COLO668 (cell line): Measurements from ENCODE around the gene RNF183.
A peak's percentile ranks its signal among the peaks of the same experiment; 100 is the strongest.
"Not testable (repeated sequence)": the region's sequence is repeated elsewhere in the genome, so short reads cannot be mapped to it uniquely, and the experiment has no call there.

ENCODE experiments used
- DNase-seq: peaks from one replicate; lab custom pipeline; 2025; ENCODE audit not compliant: unreplicated experiment; lab: John Stamatoyannopoulos, UW

The RNF183 gene

GRCh38 chr9:113317777-113318176 is 14.6 kb upstream of the RNF183 start:
- no peak for DNase-seq

DNA sequence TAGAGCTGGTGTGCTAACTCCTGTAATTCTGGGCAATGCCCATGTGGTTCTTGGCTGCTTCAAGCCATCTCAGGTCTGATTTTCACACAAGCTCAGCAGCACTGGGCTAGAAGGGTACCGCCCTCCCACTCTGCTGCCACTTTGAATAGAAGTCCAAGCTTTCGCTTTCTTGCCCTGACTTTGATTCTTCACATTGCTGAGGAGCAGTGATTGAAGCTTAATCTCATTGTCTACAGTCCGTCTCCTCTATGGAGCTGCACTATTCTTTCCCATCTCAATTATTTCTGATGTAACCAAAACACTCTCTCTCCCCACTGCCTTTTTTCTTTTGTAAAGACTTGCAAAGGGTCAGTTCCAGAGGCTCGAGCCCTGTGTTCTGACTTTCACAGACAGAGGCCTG is 12.9 kb upstream of the RNF183 start:
- no peak for DNase-seq

DNA sequence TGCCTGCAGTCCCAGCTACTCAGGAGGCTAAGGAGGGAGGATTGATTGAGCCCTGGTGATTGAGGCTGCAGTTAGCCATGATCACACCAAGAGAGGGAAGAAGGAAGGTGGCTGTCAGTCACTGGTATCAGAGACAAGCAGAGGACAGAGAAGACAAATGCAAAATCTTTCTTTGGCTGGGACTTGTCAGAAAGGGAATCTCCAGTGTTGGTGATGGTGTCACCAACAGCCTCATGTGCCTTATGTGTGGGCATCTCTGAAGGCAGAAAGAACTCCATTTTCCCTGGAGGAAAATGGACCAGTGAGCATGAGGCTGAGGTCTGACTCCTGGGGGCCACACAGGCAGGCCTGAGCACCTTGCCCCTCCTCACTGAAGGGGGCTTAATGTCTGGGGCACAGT is 12.1 kb upstream of the RNF183 start:
- DNase-seq, result no peak

- no peak for DNase-seq
These were observed 10.1 kb upstream of the RNF183 start for GRCh38 chr9:113313261-113313660.

DNA sequence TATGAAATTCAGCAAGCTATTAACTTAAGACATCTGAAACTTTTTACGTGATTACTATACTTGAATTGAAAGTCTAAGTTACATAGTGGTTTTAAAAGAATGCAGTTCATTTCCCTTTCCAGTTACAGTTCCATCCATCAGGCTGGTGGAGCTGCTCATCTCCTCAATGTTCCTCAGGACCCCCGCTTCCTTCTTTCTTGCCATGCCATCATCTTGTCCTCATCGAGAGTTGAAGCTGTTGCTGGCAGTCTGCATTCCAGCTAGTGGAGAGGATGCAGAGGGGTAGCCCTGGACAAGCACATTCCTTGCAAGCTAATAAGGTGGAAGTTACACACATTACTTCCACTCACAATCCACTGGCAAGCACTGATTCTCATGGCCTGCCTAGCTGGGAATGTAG is 8.8 kb upstream of the RNF183 start:
- DNase-seq, result no peak

DNA sequence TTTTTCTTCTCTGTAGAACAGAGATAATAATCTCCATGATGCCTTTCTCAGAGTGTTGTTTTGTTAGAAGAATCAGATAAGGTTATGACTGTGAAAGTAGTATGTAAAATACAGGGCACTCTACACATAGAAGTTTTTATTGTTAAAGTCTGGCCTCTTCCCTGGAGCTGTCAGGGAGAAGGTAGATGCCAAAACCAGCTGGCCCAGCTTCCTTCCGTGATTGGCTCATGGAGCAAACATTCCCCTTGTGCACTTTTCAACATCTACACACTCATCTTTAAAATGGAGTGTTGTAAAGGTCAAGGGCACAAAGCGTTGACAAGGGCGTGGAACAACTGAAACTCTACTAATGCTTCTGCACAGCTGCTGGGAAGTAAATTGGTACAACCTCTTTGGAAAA is 7.4 kb upstream of the RNF183 start:
- no peak for DNase-seq

GRCh38 chr9:113309204-113309813 is 6.1 kb upstream of the RNF183 start:
- DNase-seq, result peak; percentile 15

DNA sequence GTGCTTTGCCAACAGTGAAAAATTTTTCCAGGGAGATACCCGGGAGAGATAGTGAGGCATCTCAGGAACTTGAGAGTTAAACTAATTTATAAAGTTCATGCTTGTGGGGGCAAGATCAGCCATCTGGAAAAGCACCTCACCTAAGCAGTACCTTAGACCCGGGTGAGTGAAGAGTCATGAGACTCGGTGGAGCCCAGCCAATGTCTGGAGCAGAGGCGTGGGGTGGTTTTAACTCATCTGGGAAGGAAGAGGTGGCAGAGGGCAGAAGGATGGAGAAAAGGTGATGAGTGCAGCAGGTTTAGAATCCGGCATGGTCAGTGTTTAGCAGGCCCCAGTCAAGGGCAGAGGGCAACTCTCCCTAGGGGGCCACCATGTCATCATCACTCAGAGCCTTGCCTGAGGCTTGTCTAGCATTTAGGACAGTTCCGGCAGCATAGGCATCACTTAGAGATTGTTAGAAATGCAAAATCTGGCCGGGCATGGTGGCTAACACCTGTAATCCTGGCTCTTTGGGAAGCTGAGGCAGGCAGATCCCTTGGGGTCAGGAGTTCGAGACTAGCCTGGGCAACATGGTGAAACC is 4.3 kb upstream of the RNF183 start:
- no peak for DNase-seq

GRCh38 chr9:113306566-113306965 is 3.4 kb upstream of the RNF183 start:
- no peak for DNase-seq

GRCh38 chr9:113301548-113301947 is 1.6 kb downstream of the RNF183 start:
- DNase-seq, result no peak

GRCh38 chr9:113299800-113300292 is 3.3 kb downstream of the RNF183 start:
- peak; percentile 63 for DNase-seq

DNA sequence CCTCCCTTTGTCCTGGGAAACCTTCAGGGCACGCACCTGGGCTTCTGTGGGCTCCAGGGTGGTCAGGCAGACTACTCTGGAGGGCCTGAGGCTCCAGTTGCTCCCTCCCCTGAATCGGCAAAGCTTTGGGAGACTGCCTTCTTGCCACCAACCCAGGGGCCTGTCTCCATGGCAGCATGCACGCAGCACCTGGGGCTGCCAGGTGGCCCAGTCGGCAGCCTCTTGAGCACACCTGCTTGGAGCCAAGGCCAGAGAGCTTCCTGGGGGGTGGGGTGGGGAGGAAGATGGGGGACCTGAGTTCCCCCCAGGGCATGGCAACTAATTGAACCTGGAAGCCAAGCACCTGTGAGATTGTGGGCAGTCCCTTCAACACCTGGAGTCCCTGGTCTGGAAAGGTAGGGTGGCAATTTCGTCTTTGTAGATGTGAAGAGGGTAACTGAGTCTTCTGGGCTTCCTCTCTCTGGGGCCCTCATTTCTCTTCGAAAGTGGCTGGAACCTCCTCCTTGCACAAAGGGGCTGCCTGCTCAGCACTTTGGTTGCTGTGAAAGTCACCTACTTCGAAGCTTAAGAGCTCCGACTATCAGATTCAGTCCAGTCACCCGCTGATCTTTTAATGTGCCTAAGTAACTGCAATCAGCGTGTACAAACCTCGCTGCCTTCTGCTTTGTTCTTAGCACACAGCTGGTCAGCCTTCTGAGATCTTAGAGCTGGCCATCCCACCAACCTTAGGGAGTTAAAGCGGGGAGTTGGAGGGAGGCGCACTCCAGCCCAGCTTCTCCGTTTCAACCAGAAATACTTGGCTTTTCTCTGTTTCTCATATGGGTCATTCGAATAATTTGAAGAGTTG is 4.0 kb downstream of the RNF183 start:
- peak; percentile 96 for DNase-seq

DNA sequence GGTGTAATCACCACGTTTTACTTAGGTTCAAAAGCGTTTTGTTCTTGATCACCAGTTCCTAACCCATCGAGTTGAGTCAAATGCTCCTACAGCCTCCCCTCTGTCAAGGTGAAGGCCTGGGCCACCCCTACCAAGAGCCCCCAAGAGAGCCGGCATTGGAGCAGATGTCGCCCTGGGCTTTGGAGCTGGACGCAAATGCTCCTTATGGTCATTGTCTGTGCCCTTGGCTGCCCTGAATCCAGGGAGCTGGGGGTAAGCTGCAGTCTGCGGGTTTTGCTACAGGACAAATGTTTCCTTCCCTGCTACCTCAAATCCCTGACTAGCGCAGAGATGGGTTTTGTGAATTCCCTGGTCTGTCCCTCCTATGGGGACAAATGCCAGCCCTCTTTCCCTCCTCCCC is 4.9 kb downstream of the RNF183 start:
- no peak for DNase-seq

GRCh38 chr9:113296796-113297558 is 6.2 kb downstream of the RNF183 start:
- DNase-seq, result no peak

DNA sequence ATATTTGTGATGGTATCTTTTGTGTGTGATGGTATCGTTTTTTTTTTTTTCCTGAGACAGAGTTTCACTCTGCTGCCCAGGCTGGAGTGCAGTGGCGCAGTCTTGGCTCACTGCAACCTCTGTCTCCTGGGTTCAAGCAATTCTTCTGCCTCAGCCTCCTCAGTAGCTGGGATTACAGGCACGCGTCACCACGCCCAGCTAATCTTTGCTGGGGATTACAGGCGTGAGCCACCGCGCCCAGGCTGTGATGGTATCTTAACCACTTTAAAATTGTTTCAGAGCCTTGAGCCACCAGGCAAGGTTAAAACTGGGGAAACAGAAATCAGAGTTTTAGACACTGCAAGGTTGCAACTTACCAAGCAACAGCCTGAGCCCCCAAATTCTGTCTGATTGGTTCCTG is 6.9 kb downstream of the RNF183 start:
- DNase-seq, result not testable (repeated sequence)

GRCh38 chr9:113293285-113293878 is 9.8 kb downstream of the RNF183 start:
- no peak for DNase-seq

GRCh38 chr9:113290052-113290607 is 13.0 kb downstream of the RNF183 start:
- DNase-seq, result no peak

DNA sequence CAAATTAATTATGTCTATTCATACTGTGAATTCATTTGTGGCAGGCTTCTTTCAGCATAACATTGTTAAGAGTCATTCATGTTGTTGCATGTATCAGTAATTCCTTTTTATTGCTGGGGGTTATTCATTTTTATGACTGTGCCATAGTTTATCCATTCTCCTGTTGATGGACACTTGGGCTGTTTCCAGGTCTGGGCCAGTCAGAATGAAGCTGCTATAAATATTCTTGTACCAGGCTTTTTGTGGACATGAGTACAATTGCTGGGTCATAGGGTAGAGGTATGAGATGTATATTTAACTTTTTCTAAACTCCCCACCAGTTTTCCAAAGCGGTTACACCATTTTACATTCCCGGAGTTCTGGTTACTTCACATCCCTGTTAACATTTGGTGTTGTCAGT is 14.1 kb downstream of the RNF183 start:
- DNase-seq, result no peak

GRCh38 chr9:113281356-113281755 is 21.8 kb downstream of the RNF183 start:
- DNase-seq, result no peak

DNA sequence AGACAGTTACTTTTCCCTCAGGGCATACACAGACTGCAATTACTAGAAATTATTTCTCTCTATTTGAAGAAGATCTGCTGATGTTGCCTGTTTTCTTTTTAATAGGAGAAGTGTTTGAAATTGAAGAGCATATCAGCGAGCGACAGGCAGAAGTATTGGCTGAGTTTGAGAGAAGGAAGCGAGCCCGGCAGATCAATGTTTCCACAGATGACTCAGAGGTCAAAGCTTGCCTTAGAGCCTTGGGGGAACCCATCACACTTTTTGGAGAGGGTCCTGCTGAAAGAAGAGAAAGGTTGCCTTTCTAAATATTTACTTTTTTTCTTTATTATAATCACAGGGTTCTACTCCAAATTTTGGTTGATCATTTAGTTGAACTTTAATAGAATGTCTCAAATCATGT is 24.3 kb downstream of the RNF183 start:
- DNase-seq, result no peak
